Karpas-422 (cell line): ENCODE measurements around the gene HEBP1. TPM values are rescaled to one million over a fixed set of nuclear protein-coding genes. Genes with fewer than 3 reads are reported as not detected.
A peak's percentile ranks its signal among the peaks of the same experiment; 100 is the strongest.

Experiments used
- small RNA-seq: library from RNA; depleted of rRNA; stranded (forward); fragments of <200 nt; gene quantifications from one replicate; pipeline ENCODE3, GENCODE V24; 2014
- total RNA-seq: library from RNA; depleted of rRNA; stranded (reverse); fragments of >200 nt; shearing (Covaris generic); gene quantifications from 2 replicates; pipeline ENCODE4 v1.2.3, GENCODE V29; 2014; ENCODE audit warnings: low replicate concordance; rRNA removed

HEBP1 gene
- total RNA-seq, 1 experiment from 2014 or later: 0.34 TPM

Small RNA genes within 50 kb of the gene (small RNA-seq; reads per million reads assigned to genes)
- gene RF00604: 7.1 reads per million, percentile 87 among the genes with 10 or more reads in this experiment

Other genes with a start within 250 kb of the HEBP1 start
- 1.4 and 1.5 TPM in 2 replicates for gene APOLD1, start 214.6 kb downstream of the HEBP1 start, total RNA-seq
- gene DDX47, start 186.9 kb downstream of the HEBP1 start, total RNA-seq: 26.8 and 39.2 TPM in 2 replicates
- gene GPRC5A, start 108.7 kb downstream of the HEBP1 start, total RNA-seq: not detected in 2 replicates
- not detected in 2 replicates for gene GPRC5D, start 48.1 kb downstream of the HEBP1 start, total RNA-seq
- 3.9 and 5.6 TPM in 2 replicates for gene FAM234B, start 44.1 kb upstream of the HEBP1 start, total RNA-seq
- gene GSG1, start 103.4 kb upstream of the HEBP1 start, total RNA-seq: not detected in 2 replicates
- not detected in 2 replicates for gene EMP1, start 196.5 kb upstream of the HEBP1 start, total RNA-seq